COR-L47 (cell line): Measurements from ENCODE around the gene HYDIN.
A peak's percentile ranks its signal among the peaks of the same experiment; 100 is the strongest.
"Not testable (repeated sequence)": the region's sequence is repeated elsewhere in the genome, so short reads cannot be mapped to it uniquely, and the experiment has no call there.

Source experiments
- DNase-seq: peaks from one replicate; lab custom pipeline; 2025; lab: John Stamatoyannopoulos, UW

Gene HYDIN

GRCh38 chr16:71105881-71106280 lies 124.6 kb downstream of the HYDIN start:
- DNase-seq: not testable (repeated sequence)

- not testable (repeated sequence) for DNase-seq
These were observed 146.9 kb downstream of the HYDIN start for GRCh38 chr16:71083573-71083972.

GRCh38 chr16:71080777-71081176 lies 149.7 kb downstream of the HYDIN start:
- DNase-seq: not testable (repeated sequence)

GRCh38 chr16:71080262-71080661 lies 150.3 kb downstream of the HYDIN start:
- not testable (repeated sequence) for DNase-seq

GRCh38 chr16:71070651-71071050 lies 159.9 kb downstream of the HYDIN start:
- not testable (repeated sequence) for DNase-seq

GRCh38 chr16:71069842-71070241 lies 160.7 kb downstream of the HYDIN start:
- not testable (repeated sequence) for DNase-seq

GRCh38 chr16:71053897-71054609 lies 176.5 kb downstream of the HYDIN start:
- DNase-seq: not testable (repeated sequence)

GRCh38 chr16:71050307-71050706 lies 180.2 kb downstream of the HYDIN start:
- not testable (repeated sequence) for DNase-seq

GRCh38 chr16:71039368-71040111 lies 191.0 kb downstream of the HYDIN start:
- not testable (repeated sequence) for DNase-seq

GRCh38 chr16:71038421-71038820 lies 192.1 kb downstream of the HYDIN start:
- not testable (repeated sequence) for DNase-seq

- DNase-seq: not testable (repeated sequence)
These were observed 192.5 kb downstream of the HYDIN start for GRCh38 chr16:71037987-71038386.

GRCh38 chr16:71028032-71028727 lies 202.3 kb downstream of the HYDIN start:
- DNase-seq: not testable (repeated sequence)

GRCh38 chr16:71027511-71027910 lies 203.0 kb downstream of the HYDIN start:
- DNase-seq: not testable (repeated sequence)

- DNase-seq: not testable (repeated sequence)
These were observed 206.6 kb downstream of the HYDIN start for GRCh38 chr16:71023851-71024439.

GRCh38 chr16:71021961-71022537 lies 208.5 kb downstream of the HYDIN start:
- not testable (repeated sequence) for DNase-seq

- not testable (repeated sequence) for DNase-seq
These were observed 211.3 kb downstream of the HYDIN start for GRCh38 chr16:71019067-71019682.

- not testable (repeated sequence) for DNase-seq
These were observed 215.1 kb downstream of the HYDIN start for GRCh38 chr16:71015419-71015818.

GRCh38 chr16:71009440-71010223 lies 220.9 kb downstream of the HYDIN start:
- DNase-seq: not testable (repeated sequence)

- DNase-seq: not testable (repeated sequence)
These were observed 224.0 kb downstream of the HYDIN start for GRCh38 chr16:71006516-71006915.

GRCh38 chr16:70999735-71000134 lies 230.8 kb downstream of the HYDIN start:
- peak; percentile 12 for DNase-seq
